Erythroblast (primary cell): ENCODE data around the gene MEGF10.

Source experiments
- GATA1 ChIP-seq: IDR thresholded peaks from 2 replicates; pipeline ENCODE4 v1.6.1; 2011; ENCODE audit warnings: low read depth, mild to moderate bottlenecking, control low read depth, low read length, moderate library complexity
- POLR2A ChIP-seq: IDR thresholded peaks from 2 replicates; pipeline ENCODE4 v1.6.1; 2011; ENCODE audit warnings: mild to moderate bottlenecking, low read length

DNA sequence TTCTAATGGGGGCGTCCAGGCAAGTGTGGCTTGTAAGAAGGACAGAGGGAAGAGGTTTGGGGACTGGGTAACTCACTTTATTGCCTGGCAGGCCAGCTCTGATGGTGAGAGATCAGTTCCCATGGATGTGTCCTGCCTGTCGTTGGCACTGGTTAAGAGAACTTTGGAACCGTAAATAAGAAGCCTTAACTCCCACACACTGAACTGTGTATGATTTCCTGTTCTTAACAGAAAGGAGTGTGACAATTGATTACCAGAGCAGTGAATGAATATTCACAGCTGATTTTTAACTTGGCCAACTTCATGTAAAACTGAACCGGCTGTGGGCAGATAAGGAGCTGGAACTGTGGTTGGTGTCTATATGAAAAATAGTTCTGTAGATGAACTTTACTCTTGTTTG, 63.2 kb downstream of the MEGF10 start:
- TF ChIP-seq POLR2A = no peak
- TF ChIP-seq GATA1 = no peak
